ENCODE measurements around the gene ADCY1.

ADCY1 gene

GRCh38 chr7:45654341-45654740 lies 80.2 kb downstream of the ADCY1 start:
- no peak for DNase-seq

DNA sequence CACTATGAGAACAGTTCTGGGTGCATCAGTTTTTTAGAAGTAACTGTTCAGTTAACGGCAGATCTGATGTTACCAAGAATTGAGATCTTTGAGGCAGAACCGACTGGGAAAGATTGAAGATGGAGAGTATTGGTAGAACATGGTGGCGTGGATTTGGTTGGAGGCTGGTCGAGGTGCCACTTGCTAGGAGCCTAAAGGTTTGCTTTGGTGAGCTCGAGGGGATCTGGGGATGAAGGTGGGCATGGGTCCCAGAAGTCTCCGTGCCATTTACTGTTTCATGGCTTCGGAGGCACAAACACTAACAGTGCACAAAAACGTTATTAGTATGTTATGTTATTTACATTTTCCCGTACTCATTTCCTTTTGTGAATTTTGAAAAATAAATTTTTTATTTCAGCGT lies 81.4 kb downstream of the ADCY1 start:
- DNase-seq, result no peak

GRCh38 chr7:45656431-45656830 lies 82.3 kb downstream of the ADCY1 start:
- no peak for DNase-seq

- DNase-seq, result no peak
Measured at GRCh38 chr7:45657136-45657889, 83.1 kb downstream of the ADCY1 start.

- no peak for DNase-seq
Measured at GRCh38 chr7:45657890-45658715, 83.9 kb downstream of the ADCY1 start.

DNA sequence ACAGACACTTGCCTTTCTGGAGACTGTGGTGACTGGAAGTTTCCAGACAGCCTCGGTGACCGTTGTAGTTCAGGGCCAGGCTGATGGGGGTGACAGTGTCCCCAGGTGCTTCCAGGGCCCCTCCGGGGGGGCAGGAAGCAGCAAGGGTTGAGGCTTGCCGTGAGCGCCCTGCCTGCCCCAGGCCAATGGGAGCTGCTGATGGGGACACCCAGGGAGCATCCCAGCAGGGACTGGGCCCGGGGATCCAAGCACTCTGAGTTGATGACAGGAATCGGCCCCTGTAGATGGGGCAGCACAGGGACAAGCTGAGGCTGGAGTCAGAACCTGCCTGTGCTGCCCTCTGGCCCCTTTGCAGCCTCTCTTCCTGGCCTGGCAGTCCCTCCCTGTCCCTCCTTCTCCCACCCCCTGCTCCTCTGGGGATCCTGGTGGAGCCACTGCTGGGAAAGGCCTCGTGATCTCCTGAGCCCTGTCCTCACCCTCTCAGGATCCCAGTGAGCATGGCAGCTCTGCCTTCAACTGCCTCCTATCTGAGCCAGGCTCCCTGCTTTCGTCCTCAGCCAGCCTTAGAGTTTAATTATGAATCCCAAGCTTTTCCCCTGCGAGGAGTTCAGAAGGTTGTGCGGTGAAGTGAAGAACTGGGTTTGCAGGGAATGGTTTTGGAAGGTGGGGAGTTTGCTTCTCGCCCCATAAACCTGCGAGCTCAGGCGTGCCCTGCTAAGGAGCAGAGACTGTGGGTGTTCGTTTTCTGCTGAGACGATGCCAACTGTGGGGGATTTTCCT lies 84.7 kb downstream of the ADCY1 start:
- no peak for DNase-seq

- DNase-seq, result no peak
Measured at GRCh38 chr7:45659496-45660139, 85.5 kb downstream of the ADCY1 start.

GRCh38 chr7:45660201-45660900 lies 86.2 kb downstream of the ADCY1 start:
- no peak for DNase-seq

- DNase-seq, result no peak
Measured at GRCh38 chr7:45660901-45661211, 86.7 kb downstream of the ADCY1 start.

- no peak for DNase-seq
Measured at GRCh38 chr7:45661302-45661995, 87.3 kb downstream of the ADCY1 start.

DNA sequence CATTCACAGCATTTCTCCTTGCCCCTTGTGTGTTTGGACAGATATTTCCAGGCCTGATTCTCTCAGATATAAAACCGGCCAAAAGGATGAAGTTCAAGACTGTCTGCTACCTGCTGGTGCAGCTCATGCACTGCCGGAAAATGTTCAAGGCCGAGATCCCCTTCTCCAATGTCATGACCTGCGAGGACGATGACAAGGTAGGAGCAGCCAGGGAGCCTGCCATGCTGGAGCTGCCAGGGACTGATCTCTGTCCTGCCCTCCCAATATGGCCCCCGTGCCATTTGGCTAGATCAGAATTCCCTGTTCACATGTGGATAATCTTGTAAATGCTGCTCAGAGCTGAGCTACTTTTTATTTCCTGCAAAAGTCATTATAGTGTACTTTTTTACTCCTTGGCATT lies 87.8 kb downstream of the ADCY1 start:
- DNase-seq, result no peak

GRCh38 chr7:45662540-45663166 lies 88.5 kb downstream of the ADCY1 start:
- no peak for DNase-seq

DNA sequence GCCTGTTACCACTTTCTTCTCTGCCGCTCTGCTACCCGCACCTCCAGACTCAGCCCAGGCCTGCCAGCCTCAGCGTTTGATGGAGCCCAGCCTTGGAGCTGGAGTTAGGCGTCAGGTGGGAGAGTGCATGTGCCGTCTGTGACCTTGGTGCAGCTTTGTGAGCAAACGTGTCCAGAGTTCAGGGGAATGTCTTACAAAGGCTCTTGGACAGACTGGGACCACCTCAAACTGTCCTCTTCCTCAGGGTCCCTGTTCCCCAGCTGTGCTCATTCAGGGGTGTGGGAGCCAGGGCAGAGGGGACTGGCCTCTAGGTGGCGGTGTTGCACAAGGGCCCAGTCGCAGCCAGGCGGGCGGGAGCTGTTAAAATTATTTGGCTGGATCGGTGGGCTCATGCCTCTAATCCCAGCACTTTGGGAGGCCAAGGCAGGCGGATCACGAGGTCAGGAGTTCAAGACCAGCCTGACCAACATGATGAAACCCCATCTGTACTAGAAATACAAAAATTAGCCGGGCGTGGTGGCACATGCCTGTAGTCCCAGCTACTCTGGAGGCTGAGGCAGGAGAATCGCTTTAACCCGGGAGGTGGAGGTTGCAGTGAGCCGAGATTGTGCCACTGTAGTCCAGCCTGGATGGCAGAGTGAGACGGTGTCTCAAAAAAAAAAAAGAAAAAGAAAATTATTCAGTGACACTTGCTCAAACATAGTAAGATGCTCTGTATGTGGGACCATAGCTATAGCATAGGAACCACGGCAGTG lies 89.2 kb downstream of the ADCY1 start:
- no peak for DNase-seq

- no peak for DNase-seq
Measured at GRCh38 chr7:45663965-45664633, 89.9 kb downstream of the ADCY1 start.

- no peak for DNase-seq
Measured at GRCh38 chr7:45665172-45665571, 91.0 kb downstream of the ADCY1 start.

GRCh38 chr7:45670227-45670626 lies 96.1 kb downstream of the ADCY1 start:
- DNase-seq, result no peak

DNA sequence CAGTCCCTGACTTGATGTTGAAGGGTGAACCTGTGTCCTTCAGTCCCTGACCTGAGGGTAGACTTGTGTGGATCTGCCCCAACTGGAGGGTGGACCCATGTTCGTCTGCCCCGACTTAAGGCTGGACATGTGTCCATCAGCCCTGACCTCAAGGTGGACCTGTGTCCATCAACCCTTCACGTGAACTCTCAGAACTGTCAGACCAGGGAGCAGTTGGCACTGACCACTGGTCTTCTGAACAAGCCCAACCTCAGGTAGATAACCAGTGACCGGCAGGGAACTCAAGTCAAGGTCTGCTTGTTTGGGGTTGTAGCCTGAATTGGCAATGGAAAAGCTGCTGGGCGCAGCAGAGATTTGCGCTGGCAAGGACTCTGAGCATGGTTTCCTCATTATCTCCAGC lies 96.5 kb downstream of the ADCY1 start:
- DNase-seq, result no peak

GRCh38 chr7:45677311-45677900 lies 103.2 kb downstream of the ADCY1 start:
- DNase-seq, result no peak

DNA sequence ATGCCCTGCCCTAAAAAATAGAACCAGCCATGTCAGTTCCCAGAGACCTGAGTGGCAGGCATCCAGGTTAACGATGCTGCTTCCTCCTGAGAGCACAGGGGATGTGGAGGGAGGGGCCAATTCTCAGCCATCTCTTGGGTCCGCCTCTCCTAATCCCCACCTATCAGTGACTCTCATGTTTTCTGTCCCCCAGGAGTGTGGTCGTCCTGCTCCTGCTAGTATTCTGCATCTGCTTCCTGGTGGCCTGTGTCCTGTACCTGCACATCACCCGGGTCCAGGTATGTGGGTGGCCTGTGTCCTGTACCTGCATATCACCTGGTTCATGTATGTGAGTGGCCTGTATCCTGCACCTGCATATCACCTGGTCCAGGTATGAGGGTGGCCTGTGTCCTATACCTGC lies 105.3 kb downstream of the ADCY1 start:
- no peak for DNase-seq

DNA sequence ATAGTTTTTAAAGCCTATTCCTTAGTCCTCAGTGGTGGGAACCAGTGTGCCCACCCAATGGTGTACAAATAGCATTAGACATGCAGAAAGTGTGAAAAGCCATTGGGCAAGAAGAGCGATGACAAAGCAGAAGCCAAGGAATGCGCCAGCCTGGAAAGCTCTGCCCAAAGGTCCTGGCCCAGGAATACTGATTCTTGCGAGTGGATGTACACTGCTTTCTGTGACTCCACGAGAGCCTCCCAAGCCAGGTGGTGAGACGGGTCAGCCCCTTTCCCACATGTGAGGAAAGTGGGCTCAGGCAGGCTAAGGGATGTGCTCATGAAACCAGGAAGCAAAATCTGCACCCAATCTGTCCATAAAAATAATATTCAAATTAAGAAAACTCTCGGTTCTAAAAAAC lies 106.6 kb downstream of the ADCY1 start:
- no peak for DNase-seq

Measured in CD4-positive, alpha-beta T cell treated with Interleukin-12 subunit alpha and Interleukin-12 subunit beta, for 1 hour (primary cell).